Activated CD8-positive, alpha-beta T cell treated with anti-CD3 and anti-CD28 coated beads, Interleukin-2, amount 10 ng/mL, durations not matched to agents 7 days and 5 days (primary cell): ENCODE data around the gene PYGM. TPM values are rescaled to one million over a fixed set of nuclear protein-coding genes. Genes with fewer than 3 reads are reported as not detected.
A peak's percentile ranks its signal among the peaks of the same experiment; 100 is the strongest.

Experiments
- ATAC-seq: fragments of 150-1000 bp; cut with Tn5 transposase; one replicate; pipeline ENCODE4 v1.10.0; 2021; ENCODE audit warnings: moderate library complexity
- CTCF ChIA-PET: fragments of 350-600 bp; sonication (Branson Sonifier 250); formaldehyde crosslinking; loops from one replicate; lab custom pipeline; 2021; ENCODE audit warnings: antibody characterized with exemption; lab: Charles Lee
- POLR2A ChIA-PET: fragments of 350-600 bp; sonication (Branson Sonifier 250); formaldehyde crosslinking; loops from one replicate; lab custom pipeline; 2021; ENCODE audit warnings: antibody characterized with exemption; lab: Charles Lee
- DNase-seq: peaks from one replicate; pipeline ENCODE4 v3.0.0-alpha.2; 2020
- H3K27ac Mint-ChIP-seq: one replicate; pipeline ENCODE4 v1.8.0; 2021; ENCODE audit warnings: mild to moderate bottlenecking, mixed read lengths
- H3K27me3 Mint-ChIP-seq: one replicate; pipeline ENCODE4 v1.8.0; 2021; ENCODE audit warnings: low read depth, mixed read lengths
- H3K36me3 Mint-ChIP-seq: one replicate; pipeline ENCODE4 v1.8.0; 2021; ENCODE audit warnings: low read depth, mixed read lengths
- H3K4me1 Mint-ChIP-seq: one replicate; pipeline ENCODE4 v1.8.0; 2021; ENCODE audit warnings: low read depth, mixed read lengths
- H3K4me3 Mint-ChIP-seq: one replicate; pipeline ENCODE4 v1.8.0; 2021; ENCODE audit warnings: mild to moderate bottlenecking, mixed read lengths
- H3K9me3 Mint-ChIP-seq: one replicate; pipeline ENCODE4 v1.8.0; 2022; ENCODE audit warnings: mixed read lengths; ENCODE audit not compliant: insufficient read depth
- total RNA-seq, 2 experiments: library from RNA; stranded (reverse); gene quantifications; one replicate each; pipeline ENCODE4 v1.2.3, GENCODE V29; 2021

PYGM gene
- total RNA-seq, 2 experiments from 2014 or later = 2.9 to 4.7 TPM

DNA sequence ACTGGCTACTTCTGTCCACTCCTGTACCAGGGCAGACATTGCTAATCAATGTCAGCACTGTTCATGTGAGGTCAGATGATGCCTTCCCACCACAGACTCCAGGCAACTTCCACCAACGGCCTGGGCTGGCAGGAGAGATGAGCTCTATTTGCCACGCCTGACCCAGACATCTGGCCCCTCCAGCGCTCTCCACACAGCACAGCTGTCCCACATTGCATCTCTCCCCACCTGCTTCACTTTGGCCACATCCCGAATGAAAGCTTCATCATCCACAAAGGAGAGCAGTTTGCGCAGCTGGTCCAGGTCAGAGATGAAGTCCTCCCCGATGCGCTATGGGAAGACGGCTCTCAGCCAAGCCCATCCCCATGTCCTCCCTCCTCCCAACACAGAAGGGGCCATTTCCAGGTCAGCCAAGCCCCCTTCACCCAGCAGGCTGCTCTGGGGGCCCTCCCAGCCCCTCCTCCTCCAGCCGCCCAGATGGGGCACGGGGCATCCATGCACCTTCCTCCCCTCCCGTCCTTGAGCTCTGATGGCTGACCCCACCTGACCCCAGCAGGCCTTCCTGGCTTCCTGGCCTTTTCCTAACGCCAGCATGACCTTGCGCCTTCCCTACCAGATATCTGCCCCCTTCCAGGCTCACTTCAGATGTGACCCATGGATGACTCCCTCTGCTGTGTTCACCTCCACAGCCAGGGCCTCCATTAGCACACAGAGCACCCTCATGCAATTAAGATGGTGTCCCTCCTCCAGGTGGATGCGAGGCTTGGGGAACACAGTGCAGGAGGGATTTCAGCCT, 7.4 kb downstream of the PYGM start:
- ChIA-PET POLR2A (interaction anchor here (1.0 to 2.2 kb wide), 2 partner anchors 8 to 11 kb away, joined by 4 to 9 read pairs; no protein-coding TSS in a partner anchor), CTCF (interaction anchor here (0.9 to 11.9 kb wide), 4 partner anchors 9 to 20 kb away, joined by 3 to 149 read pairs (median 3); partner anchors contain the start of gene PYGM)
- no peak overlapping the region for H3K4me3 Mint-ChIP-seq
- H3K4me1 Mint-ChIP-seq = peaks cover 23% of the 10 kb centered on the region
- no peak for ATAC-seq
- DNase-seq = no peak
- no peaks in the 10 kb centered on the region for H3K9me3 Mint-ChIP-seq
- peak overlapping the region; percentile 5 for H3K27ac Mint-ChIP-seq
- H3K27me3 Mint-ChIP-seq = no peaks in the 10 kb centered on the region
- peaks cover 11% of the 10 kb centered on the region for H3K36me3 Mint-ChIP-seq

DNA sequence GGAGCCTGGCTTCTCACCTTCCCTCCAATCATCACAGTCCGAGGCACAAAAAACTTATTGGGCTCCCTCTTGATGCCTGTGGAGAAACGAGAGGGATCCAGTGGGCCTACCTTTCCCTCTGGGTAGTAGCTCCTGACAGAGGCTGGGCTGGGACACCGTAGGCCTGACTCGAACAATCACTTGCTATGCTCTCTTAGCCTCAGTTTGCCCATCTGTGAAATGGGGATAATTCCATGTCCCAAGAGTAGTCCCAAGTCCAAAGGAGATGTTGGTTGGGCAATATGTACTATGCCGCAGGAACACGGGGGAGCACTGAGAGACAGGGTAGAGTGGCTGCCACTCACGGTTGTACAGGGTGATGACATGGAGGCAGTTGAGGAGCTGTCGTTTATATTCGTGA, 8.2 kb downstream of the PYGM start:
- DNase-seq (no peak), ATAC-seq (no peak)
- Mint-ChIP-seq H3K36me3 (peaks cover 11% of the 10 kb centered on the region), H3K27ac (no peak overlapping the region), H3K27me3 (no peaks in the 10 kb centered on the region), H3K4me1 (peaks cover 30% of the 10 kb centered on the region), H3K9me3 (no peaks in the 10 kb centered on the region), H3K4me3 (no peak overlapping the region)
- ChIA-PET POLR2A (interaction anchor here (1.0 to 2.2 kb wide), 2 partner anchors 9 to 12 kb away, joined by 4 to 9 read pairs; no protein-coding TSS in a partner anchor), CTCF (interaction anchor here (0.9 to 11.9 kb wide), 3 partner anchors 8 to 21 kb away, joined by 3 to 149 read pairs (median 3); partner anchors contain the start of gene PYGM)

- DNase-seq (no peak), ATAC-seq (no peak)
- Mint-ChIP-seq H3K4me3 (no peak overlapping the region), H3K4me1 (peaks cover 35% of the 10 kb centered on the region), H3K36me3 (peaks cover 13% of the 10 kb centered on the region), H3K27me3 (no peaks in the 10 kb centered on the region), H3K27ac (no peak overlapping the region), H3K9me3 (no peaks in the 10 kb centered on the region)
- ChIA-PET POLR2A (interaction anchor here (2.2 kb wide), 1 partner anchor 13 kb away, joined by 9 read pairs; no protein-coding TSS in a partner anchor), CTCF (interaction anchor here (1.4 to 11.9 kb wide), 2 partner anchors 8 to 11 kb away, joined by 3 to 149 read pairs; partner anchors contain the start of gene PYGM)
Measured at GRCh38 chr11:64751136-64751535, 8.6 kb downstream of the PYGM start.

GRCh38 chr11:64750361-64751054, 9.3 kb downstream of the PYGM start:
- Mint-ChIP-seq H3K27me3 (no peaks in the 10 kb centered on the region), H3K36me3 (peaks cover 14% of the 10 kb centered on the region), H3K27ac (peak overlapping the region; percentile 79), H3K9me3 (no peaks in the 10 kb centered on the region), H3K4me1 (peaks cover 36% of the 10 kb centered on the region), H3K4me3 (no peak overlapping the region)
- no peak for DNase-seq
- POLR2A ChIA-PET = no interaction called here
- CTCF ChIA-PET = interaction anchor here (11.9 kb wide), 1 partner anchor 12 kb away, joined by 149 read pairs; the partner anchor contains the start of gene PYGM
- no peak for ATAC-seq

DNA sequence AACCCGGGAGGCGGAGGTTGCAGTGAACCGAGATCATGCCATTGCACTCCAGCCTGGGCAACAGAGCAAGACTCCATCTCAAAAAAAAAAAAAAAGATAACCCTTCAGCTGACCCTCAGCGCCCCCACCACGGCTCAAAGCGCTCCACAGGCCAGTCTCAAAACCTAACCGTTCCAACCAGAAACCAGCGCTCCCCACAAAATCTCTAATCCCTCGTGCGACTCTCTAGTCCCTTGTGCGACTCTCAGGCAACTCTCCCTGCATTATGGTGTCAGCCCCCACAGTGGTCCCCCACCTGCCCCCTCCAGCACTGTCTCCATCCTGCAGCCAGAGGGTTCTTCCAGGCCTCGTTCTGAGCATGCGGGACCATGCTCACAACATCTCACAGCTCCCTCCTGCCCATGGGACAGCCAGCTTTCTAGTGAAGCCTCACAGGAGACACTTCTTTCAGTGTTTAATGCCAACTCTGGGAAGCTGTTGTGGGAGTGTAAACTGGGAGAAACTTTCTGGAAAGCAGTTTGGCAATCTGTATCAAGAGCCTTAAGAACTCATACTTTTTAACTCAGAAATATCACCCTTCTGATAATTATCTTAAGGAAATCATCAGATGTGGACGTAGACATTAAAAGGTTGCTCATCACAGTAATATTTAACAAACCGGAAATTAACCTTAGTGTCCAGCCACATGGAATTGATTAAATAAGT, 11.7 kb downstream of the PYGM start:
- Mint-ChIP-seq H3K27me3 (no peaks in the 10 kb centered on the region), H3K27ac (peak overlapping the region; percentile 17), H3K4me3 (no peak overlapping the region), H3K4me1 (peaks cover 47% of the 10 kb centered on the region), H3K9me3 (no peaks in the 10 kb centered on the region), H3K36me3 (peaks cover 19% of the 10 kb centered on the region)
- ChIA-PET CTCF (interaction anchor here (1.3 to 11.9 kb wide), 5 partner anchors 9 to 59 kb away, joined by 3 to 149 read pairs (median 6); partner anchors contain the start of gene PYGM), POLR2A (interaction anchor here (1.1 to 6.0 kb wide), 3 partner anchors 10 to 28 kb away, joined by 3 to 102 read pairs (median 4); no protein-coding TSS in a partner anchor)
- ATAC-seq (no peak), DNase-seq (no peak)

- peaks cover 50% of the 10 kb centered on the region for H3K4me1 Mint-ChIP-seq
- H3K27me3 Mint-ChIP-seq = no peaks in the 10 kb centered on the region
- H3K27ac Mint-ChIP-seq = peak overlapping the region; percentile 77
- H3K4me3 Mint-ChIP-seq = peak overlapping the region; percentile 52
- ATAC-seq (no peak), DNase-seq (no peak)
- no peaks in the 10 kb centered on the region for H3K9me3 Mint-ChIP-seq
- ChIA-PET CTCF (interaction anchor here (1.3 to 11.9 kb wide), 5 partner anchors 10 to 58 kb away, joined by 3 to 149 read pairs (median 6); partner anchors contain the start of gene PYGM), POLR2A (interaction anchor here (0.6 to 6.0 kb wide), 3 partner anchors 14 to 1918 kb away, joined by 3 to 102 read pairs (median 12); partner anchors contain the start of gene PYGM)
- peaks cover 21% of the 10 kb centered on the region for H3K36me3 Mint-ChIP-seq
Measured at GRCh38 chr11:64746486-64746885, 13.3 kb downstream of the PYGM start.

- H3K36me3 Mint-ChIP-seq = peaks cover 24% of the 10 kb centered on the region
- H3K9me3 Mint-ChIP-seq = no peaks in the 10 kb centered on the region
- H3K4me1 Mint-ChIP-seq = peaks cover 52% of the 10 kb centered on the region
Measured at GRCh38 chr11:64745521-64746328, 14.0 kb downstream of the PYGM start.

DNA sequence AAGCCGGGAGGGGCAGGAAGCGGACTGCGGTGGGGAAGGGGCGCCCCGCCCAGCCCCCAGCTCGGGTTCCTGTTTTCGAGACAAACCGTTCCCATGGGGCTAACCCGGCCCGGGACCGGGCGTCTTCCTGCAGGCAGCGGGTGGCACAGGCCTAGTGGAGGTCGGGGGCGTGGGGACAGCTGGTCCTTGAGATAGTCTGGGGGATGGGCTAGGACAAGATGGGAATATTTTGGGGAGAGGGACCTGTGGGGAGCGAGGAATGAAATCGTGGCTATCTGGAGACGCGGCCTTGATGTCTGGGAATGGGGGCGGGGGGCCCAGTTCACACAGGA, 14.6 kb downstream of the PYGM start:
- H3K9me3 Mint-ChIP-seq = no peaks in the 10 kb centered on the region
- ChIA-PET POLR2A (interaction anchor here (0.7 to 6.0 kb wide), 13 partner anchors 10 to 1904 kb away, joined by 3 to 102 read pairs (median 6); partner anchors contain the start of genes MEN1, PYGM, SF1 and TRMT112), CTCF (interaction anchor here (1.5 to 11.9 kb wide), 7 partner anchors 11 to 56 kb away, joined by 5 to 149 read pairs (median 14); partner anchors contain the start of genes PYGM and SF1)
- H3K4me1 Mint-ChIP-seq = peaks cover 47% of the 10 kb centered on the region
- H3K27me3 Mint-ChIP-seq = no peaks in the 10 kb centered on the region
- peaks cover 25% of the 10 kb centered on the region for H3K36me3 Mint-ChIP-seq
- H3K4me3 Mint-ChIP-seq = peak overlapping the region; percentile 90
- peak; percentile 92 for DNase-seq
- peak; percentile 22 for ATAC-seq
- H3K27ac Mint-ChIP-seq = peak overlapping the region; percentile 97

More at GRCh38 chr11:64745521-64746328, 14.0 kb downstream of the PYGM start:
- ATAC-seq = peak; percentile 52
- CTCF ChIA-PET = interaction anchor here (1.9 to 11.9 kb wide), 5 partner anchors 12 to 57 kb away, joined by 8 to 149 read pairs (median 28); partner anchors contain the start of genes PYGM and SF1
- peak overlapping the region; percentile 97 for H3K27ac Mint-ChIP-seq
- DNase-seq = peak; percentile 92
- peak overlapping the region; percentile 90 for H3K4me3 Mint-ChIP-seq
- POLR2A ChIA-PET = interaction anchor here (0.7 to 6.0 kb wide), 12 partner anchors 10 to 1904 kb away, joined by 3 to 102 read pairs (median 9); partner anchors contain the start of genes MEN1, PYGM and SF1
- H3K27me3 Mint-ChIP-seq = no peaks in the 10 kb centered on the region

DNA sequence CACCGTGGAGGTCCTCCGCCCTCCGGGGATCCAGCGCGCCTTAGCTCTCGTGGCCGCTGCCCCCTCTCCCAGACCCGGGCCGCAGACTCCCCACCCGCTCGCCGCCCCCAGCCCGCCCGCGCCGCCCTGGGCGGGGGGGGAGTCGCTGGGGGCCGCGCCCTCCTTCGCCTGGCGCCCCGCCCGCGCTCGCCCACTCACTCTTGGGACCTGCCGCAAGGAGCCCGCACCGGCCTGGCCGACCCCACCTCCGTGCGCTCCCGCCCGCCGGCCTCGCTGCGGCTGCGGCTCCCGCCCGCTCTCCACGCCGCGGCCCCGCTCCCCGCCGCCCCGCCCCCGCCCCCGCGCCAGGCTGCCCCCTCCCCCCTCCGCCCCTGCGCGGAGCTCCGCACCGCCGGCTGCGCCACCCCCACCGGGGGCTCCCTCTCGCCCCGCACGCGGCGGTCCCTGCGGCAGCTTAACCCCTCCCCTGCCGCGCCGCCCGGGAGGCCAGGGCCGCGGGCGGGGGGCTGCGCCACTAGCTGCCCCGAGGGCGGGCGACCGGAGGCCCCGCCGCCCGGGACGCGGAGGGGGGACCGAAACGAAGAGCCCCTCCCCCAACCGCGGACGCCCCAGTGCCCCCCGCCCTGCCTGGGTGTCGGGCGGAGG, 15.1 kb downstream of the PYGM start:
- H3K4me1 Mint-ChIP-seq = peaks cover 45% of the 10 kb centered on the region
- ATAC-seq = peak; percentile 1
- peak overlapping the region; percentile 97 for H3K27ac Mint-ChIP-seq
- DNase-seq = peak; percentile 42
- CTCF ChIA-PET = interaction anchor here (0.9 to 11.9 kb wide), 14 partner anchors 9 to 104 kb away, joined by 3 to 149 read pairs (median 8); partner anchors contain the start of genes PYGM and SF1
- no peaks in the 10 kb centered on the region for H3K27me3 Mint-ChIP-seq
- POLR2A ChIA-PET = interaction anchor here (0.6 to 6.0 kb wide), 15 partner anchors 10 to 1903 kb away, joined by 3 to 102 read pairs (median 6); partner anchors contain the start of genes MEN1, PYGM, SF1 and TRMT112
- peak overlapping the region; percentile 90 for H3K4me3 Mint-ChIP-seq
- H3K9me3 Mint-ChIP-seq = no peaks in the 10 kb centered on the region
- peaks cover 27% of the 10 kb centered on the region for H3K36me3 Mint-ChIP-seq
